SK-N-SH (cell line): ENCODE data around the gene CDH15.

Experiments used
- CTCF ChIP-seq: fragments of 200-600 bp; sonication (generic); IDR thresholded peaks from 2 replicates; pipeline ENCODE4 v1.6.1; 2017; ENCODE audit warnings: antibody characterized with exemption, mild to moderate bottlenecking, moderate library complexity
- SMC3 ChIP-seq: IDR thresholded peaks from 2 replicates; pipeline ENCODE4 v1.6.1; 2012; ENCODE audit warnings: low read depth, low read length, improper control_type of control experiment
- YY1 ChIP-seq: IDR thresholded peaks from 2 replicates; pipeline ENCODE4 v1.4.0; 2012; ENCODE audit warnings: low read depth, mild to moderate bottlenecking
- TF ChIP-seq, protein P1 (sequence below): fragments of 150-350 bp; IDR thresholded peaks from 2 replicates; pipeline ENCODE4 v1.6.1; 2016; ENCODE audit warnings: mild to moderate bottlenecking, low read depth, low read length

DNA sequence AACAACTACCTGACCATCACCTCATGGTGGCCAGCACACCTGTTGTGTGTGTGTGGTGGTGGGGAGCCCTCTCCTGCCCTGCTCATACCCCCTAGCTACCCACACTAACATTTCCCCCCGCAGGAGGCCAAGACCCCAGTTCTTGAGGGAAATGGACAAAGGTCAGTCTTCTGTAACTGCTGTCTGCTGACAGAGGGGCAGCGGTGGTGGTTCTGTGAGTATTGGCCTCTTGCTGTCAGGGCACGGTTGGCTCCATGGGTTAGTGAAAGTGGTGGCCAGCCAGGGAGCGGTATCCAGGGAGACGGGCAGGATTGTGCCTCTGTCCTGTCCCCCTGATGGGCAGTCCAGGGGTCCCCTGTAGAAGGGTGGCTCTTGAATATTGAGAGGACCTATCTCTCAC is 72.1 kb downstream of the CDH15 start:
- no peak for TF ChIP-seq CTCF
- TF ChIP-seq YY1: no peak
- TF ChIP-seq SMC3: no peak
- TF ChIP-seq, protein P1, sequence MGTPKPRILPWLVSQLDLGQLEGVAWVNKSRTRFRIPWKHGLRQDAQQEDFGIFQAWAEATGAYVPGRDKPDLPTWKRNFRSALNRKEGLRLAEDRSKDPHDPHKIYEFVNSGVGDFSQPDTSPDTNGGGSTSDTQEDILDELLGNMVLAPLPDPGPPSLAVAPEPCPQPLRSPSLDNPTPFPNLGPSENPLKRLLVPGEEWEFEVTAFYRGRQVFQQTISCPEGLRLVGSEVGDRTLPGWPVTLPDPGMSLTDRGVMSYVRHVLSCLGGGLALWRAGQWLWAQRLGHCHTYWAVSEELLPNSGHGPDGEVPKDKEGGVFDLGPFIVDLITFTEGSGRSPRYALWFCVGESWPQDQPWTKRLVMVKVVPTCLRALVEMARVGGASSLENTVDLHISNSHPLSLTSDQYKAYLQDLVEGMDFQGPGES: no peak
